Measurements from ENCODE around the gene SKOR2. TPM values are rescaled to one million over a fixed set of nuclear protein-coding genes. Genes with fewer than 3 reads are reported as not detected.

The SKOR2 gene
- total RNA-seq, 1 experiment from 2014 or later = not detected

DNA sequence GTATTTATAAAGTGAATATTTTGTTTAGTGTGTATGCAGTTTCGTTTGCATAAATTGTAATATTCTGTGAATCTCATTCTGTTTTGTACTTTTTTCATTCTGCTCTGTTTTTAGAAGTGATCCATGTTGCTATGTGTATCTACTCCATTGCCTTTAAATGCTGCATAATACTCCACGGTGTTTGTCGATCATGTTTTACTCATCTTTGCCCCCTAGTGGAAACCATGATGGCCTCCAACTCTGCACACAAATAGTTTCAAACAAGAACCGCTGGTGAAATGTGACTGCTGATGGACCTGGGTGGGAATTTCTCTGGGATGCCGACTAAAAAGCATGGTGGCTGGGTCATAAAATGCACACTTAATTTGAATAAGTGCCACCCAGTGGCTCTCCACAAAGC lies 32.0 kb upstream of the SKOR2 start:
- TF ChIP-seq ZFX (IDR thresholded peaks at IDR 0.05) (no peak), TCF7L2 (IDR thresholded peaks at IDR 0.05; ENCODE audit: borderline replicate concordance, extremely low read depth, insufficient read depth, insufficient read length) (no peak), EZH2 (IDR thresholded peaks at IDR 0.05) (no peak), ZNF274 (IDR thresholded peaks at IDR 0.05; ENCODE audit: low read depth, low read length) (no peak), CEBPB (IDR thresholded peaks at IDR 0.05; ENCODE audit: low read depth) (no peak), POLR2A (IDR thresholded peaks at IDR 0.05; ENCODE audit: borderline replicate concordance, extremely low read depth, insufficient read depth, insufficient read length) (no peak), CBX3 (IDR thresholded peaks at IDR 0.05; ENCODE audit: low read depth) (no peak), EZH2phosphoT487 (IDR thresholded peaks at IDR 0.05; ENCODE audit: borderline replicate concordance) (no peak), SP1 (IDR thresholded peaks at IDR 0.05; ENCODE audit: low read depth) (no peak), RAD21 (IDR thresholded peaks at IDR 0.05; ENCODE audit: low read depth) (peak; percentile 44; the same call in 1 of the 2 replicates), SRF (IDR thresholded peaks at IDR 0.05; ENCODE audit: low read depth) (no peak)
- TF ChIP-seq, protein P1, sequence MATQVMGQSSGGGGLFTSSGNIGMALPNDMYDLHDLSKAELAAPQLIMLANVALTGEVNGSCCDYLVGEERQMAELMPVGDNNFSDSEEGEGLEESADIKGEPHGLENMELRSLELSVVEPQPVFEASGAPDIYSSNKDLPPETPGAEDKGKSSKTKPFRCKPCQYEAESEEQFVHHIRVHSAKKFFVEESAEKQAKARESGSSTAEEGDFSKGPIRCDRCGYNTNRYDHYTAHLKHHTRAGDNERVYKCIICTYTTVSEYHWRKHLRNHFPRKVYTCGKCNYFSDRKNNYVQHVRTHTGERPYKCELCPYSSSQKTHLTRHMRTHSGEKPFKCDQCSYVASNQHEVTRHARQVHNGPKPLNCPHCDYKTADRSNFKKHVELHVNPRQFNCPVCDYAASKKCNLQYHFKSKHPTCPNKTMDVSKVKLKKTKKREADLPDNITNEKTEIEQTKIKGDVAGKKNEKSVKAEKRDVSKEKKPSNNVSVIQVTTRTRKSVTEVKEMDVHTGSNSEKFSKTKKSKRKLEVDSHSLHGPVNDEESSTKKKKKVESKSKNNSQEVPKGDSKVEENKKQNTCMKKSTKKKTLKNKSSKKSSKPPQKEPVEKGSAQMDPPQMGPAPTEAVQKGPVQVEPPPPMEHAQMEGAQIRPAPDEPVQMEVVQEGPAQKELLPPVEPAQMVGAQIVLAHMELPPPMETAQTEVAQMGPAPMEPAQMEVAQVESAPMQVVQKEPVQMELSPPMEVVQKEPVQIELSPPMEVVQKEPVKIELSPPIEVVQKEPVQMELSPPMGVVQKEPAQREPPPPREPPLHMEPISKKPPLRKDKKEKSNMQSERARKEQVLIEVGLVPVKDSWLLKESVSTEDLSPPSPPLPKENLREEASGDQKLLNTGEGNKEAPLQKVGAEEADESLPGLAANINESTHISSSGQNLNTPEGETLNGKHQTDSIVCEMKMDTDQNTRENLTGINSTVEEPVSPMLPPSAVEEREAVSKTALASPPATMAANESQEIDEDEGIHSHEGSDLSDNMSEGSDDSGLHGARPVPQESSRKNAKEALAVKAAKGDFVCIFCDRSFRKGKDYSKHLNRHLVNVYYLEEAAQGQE (IDR thresholded peaks at IDR 0.05; ENCODE audit: low read depth) = no peak
- TF ChIP-seq, protein P2, sequence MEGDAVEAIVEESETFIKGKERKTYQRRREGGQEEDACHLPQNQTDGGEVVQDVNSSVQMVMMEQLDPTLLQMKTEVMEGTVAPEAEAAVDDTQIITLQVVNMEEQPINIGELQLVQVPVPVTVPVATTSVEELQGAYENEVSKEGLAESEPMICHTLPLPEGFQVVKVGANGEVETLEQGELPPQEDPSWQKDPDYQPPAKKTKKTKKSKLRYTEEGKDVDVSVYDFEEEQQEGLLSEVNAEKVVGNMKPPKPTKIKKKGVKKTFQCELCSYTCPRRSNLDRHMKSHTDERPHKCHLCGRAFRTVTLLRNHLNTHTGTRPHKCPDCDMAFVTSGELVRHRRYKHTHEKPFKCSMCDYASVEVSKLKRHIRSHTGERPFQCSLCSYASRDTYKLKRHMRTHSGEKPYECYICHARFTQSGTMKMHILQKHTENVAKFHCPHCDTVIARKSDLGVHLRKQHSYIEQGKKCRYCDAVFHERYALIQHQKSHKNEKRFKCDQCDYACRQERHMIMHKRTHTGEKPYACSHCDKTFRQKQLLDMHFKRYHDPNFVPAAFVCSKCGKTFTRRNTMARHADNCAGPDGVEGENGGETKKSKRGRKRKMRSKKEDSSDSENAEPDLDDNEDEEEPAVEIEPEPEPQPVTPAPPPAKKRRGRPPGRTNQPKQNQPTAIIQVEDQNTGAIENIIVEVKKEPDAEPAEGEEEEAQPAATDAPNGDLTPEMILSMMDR (IDR thresholded peaks at IDR 0.05 in 2 of 3, conservative IDR thresholded peaks at IDR 0.05 in 1 of 3; ENCODE audit: borderline replicate concordance in 1 of 3, insufficient read depth in 1 of 3, low read depth in 2 of 3, low read length in 2 of 3) = peak; percentile 38 to 81 (median 72); a peak in 5 of 6 replicates
- POLR2A ChIA-PET = no interaction called here
- H3K27ac ChIP-seq (ENCODE audit: low read depth, low read length) = no peak overlapping the region
- no peaks in the 10 kb centered on the region for H3K9me2 ChIP-seq (ENCODE audit: insufficient read depth)
- intact Hi-C loops (cut with micrococcal nuclease) = loop anchor here (1.0 to 10.0 kb wide), 4 partner anchors 68 to 461 kb away; no protein-coding TSS in a partner anchor
- no peaks in the 10 kb centered on the region for H3K4me1 ChIP-seq (ENCODE audit: control insufficient read depth in 1 of 2, insufficient read depth in 2 of 2, low read length in 2 of 2)
- H3K4me3 ChIP-seq (replicated peaks in 1 of 2; ENCODE audit: low read depth in 1 of 2, low read length in 2 of 2) = no peak overlapping the region
- no peak overlapping the region for H3K9ac ChIP-seq (ENCODE audit: low read length)
- no peak overlapping the region for H3K4me2 ChIP-seq (ENCODE audit: low read length)
- BruUV-seq (replicated peaks) = no TSS peak
- no peaks in the 10 kb centered on the region for H3K36me3 ChIP-seq (ENCODE audit: control insufficient read depth in 1 of 2, insufficient read depth in 2 of 2, low read length in 2 of 2)
- H3K27me3 ChIP-seq (ENCODE audit: insufficient read depth, low read length) = peaks cover 57% of the 10 kb centered on the region
- DNase-seq (ENCODE audit: low read depth, low spot score) = peak; percentile 42
- H4K20me1 ChIP-seq (ENCODE audit: insufficient read depth) = no peaks in the 10 kb centered on the region
- H3K9me3 ChIP-seq (ENCODE audit: control insufficient read depth in 1 of 2, insufficient read depth in 1 of 2, low read depth in 1 of 2, low read length in 2 of 2) = no peaks in the 10 kb centered on the region
- no peak overlapping the region for H2AFZ ChIP-seq (ENCODE audit: low read depth, low read length, poor library complexity, severe bottlenecking)
- ATAC-seq = peak; percentile 96
- no peaks in the 10 kb centered on the region for H3K79me2 ChIP-seq (ENCODE audit: insufficient read depth, low read length)
- RAD21 ChIA-PET (ENCODE audit: low non-redundant PET in 1 of 2, low total read pairs in 2 of 2, uncharacterized antibody in 2 of 2, unreplicated experiment in 2 of 2) = no interaction called here
- CTCF ChIA-PET = interaction anchor here (0.9 kb wide), 1 partner anchor 68 kb away, joined by 3 read pairs; no protein-coding TSS in a partner anchor

Data from HCT116 (cell line).